Peyer's patch (tissue), 4 donors: Measurements from ENCODE around the gene ABCA2. TPM values are rescaled to one million over a fixed set of nuclear protein-coding genes. Genes with fewer than 3 reads are reported as not detected.

Experiments
- DNase-seq, 3 donors: peaks; one replicate each; pipeline ENCODE4 v3.0.0-alpha.2; 2017 to 2019
- H3K27ac ChIP-seq, 4 donors: fragments of 200-600 bp; sonication (generic); one replicate each; pipeline ENCODE4 v1.5.1; 2016 to 2019
- H3K27me3 ChIP-seq, 2 donors: fragments of 200-600 bp; sonication (generic); one replicate each; pipeline ENCODE4 v1.5.1; 2019
- H3K36me3 ChIP-seq, 3 donors: fragments of 200-600 bp; sonication (generic); one replicate each; pipeline ENCODE4 v1.5.1; 2016 to 2019
- H3K4me1 ChIP-seq, 4 donors: fragments of 200-600 bp; sonication (generic); one replicate each; pipeline ENCODE4 v1.5.1; 2016 to 2019
- H3K4me3 ChIP-seq, 4 donors: fragments of 200-600 bp; sonication (generic); 1 replicate in 3 of 4; 2 replicates in 1 of 4; pipeline ENCODE4 v1.5.1; 2016 to 2019; ENCODE audit warnings: mild to moderate bottlenecking in 1 of 4
- H3K9me3 ChIP-seq, 4 donors: fragments of 200-600 bp; sonication (generic); one replicate each; pipeline ENCODE4 v1.5.1; 2016 to 2019; ENCODE audit warnings: mild to moderate bottlenecking in 1 of 4
- POLR2A ChIP-seq, 2 donors: fragments of 450-650 bp; IDR thresholded peaks; one replicate each; pipeline ENCODE4 v1.5.1; 2017; ENCODE audit warnings: antibody characterized with exemption in 2 of 2, mild to moderate bottlenecking in 2 of 2, moderate library complexity in 2 of 2
- total RNA-seq, 4 donors: library from RNA; depleted of rRNA; stranded (reverse); fragments of >200 nt; gene quantifications; one replicate each; pipeline ENCODE4 v1.1.0, GENCODE V29; 2016
- TF ChIP-seq, protein P1 (sequence below), 6 experiments: fragments of 450-650 bp in 4 of 6; fragments of 200-600 bp in 2 of 6; sonication (generic) in 1 of 6; IDR thresholded peaks; one replicate each; pipeline ENCODE4 v1.5.1; 2017 to 2019; ENCODE audit warnings: antibody characterized with exemption in 6 of 6, mild to moderate bottlenecking in 3 of 6, moderate library complexity in 1 of 6

The ABCA2 gene
- total RNA-seq, 4 donors from 2014 or later, result 46.4 to 69.0 (median 49.0) TPM

DNA sequence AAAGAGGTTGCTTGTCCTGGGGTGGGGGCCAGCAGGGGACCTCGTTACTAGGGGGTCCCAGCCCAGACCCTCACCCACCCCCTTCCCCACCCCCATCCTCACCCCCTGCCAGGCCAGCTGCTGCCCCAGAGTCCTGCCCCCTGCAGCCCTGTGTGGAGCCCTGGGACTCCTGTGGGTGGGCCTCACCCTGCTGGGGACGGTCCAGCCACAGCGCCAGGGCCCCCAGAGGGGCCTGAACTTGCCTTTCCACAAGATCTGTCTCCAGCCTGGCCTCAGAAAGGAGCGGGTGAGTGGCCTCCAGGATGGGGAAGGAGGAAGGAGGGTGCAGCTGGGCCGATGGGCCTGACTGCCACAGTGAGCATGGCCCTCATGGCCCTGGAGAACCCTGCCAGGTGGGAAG lies 58.3 kb downstream of the ABCA2 start:
- Histone ChIP-seq H3K4me3 (no peak overlapping the region), H3K27ac (no peak overlapping the region), H3K9me3 (no peaks in the 10 kb centered on the region), H3K4me1 (peaks cover 0 to 17% (median 0%) of the 10 kb centered on the region in 4 donors), H3K27me3 (no peaks in the 10 kb centered on the region), H3K36me3 (no peaks in the 10 kb centered on the region)
- no peak for DNase-seq
- TF ChIP-seq, protein P1, sequence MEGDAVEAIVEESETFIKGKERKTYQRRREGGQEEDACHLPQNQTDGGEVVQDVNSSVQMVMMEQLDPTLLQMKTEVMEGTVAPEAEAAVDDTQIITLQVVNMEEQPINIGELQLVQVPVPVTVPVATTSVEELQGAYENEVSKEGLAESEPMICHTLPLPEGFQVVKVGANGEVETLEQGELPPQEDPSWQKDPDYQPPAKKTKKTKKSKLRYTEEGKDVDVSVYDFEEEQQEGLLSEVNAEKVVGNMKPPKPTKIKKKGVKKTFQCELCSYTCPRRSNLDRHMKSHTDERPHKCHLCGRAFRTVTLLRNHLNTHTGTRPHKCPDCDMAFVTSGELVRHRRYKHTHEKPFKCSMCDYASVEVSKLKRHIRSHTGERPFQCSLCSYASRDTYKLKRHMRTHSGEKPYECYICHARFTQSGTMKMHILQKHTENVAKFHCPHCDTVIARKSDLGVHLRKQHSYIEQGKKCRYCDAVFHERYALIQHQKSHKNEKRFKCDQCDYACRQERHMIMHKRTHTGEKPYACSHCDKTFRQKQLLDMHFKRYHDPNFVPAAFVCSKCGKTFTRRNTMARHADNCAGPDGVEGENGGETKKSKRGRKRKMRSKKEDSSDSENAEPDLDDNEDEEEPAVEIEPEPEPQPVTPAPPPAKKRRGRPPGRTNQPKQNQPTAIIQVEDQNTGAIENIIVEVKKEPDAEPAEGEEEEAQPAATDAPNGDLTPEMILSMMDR (IDR thresholded peaks at IDR 0.05), result no peak
- no peak for TF ChIP-seq POLR2A (IDR thresholded peaks at IDR 0.05)

DNA sequence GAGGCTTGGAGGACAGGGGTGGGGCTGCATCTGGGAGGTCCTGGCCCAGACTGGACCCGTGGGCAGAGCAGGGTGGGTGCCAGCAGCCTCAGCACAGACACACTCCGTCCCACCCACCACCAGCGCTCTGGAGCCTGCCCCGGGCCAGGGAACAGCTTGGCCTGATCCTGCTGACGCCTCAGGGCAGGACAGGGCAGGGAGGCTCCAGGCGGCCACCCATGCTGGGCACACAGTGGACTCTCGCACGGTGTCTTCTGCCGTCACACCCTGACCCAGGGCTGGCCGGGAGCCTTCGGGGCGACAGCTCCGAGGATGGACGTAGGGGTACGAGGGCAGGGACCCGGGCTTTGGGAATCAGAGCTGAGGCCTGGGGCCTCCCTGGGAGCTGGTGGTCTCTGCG lies 58.9 kb downstream of the ABCA2 start:
- H3K9me3 ChIP-seq, result no peaks in the 10 kb centered on the region
- TF ChIP-seq, protein P1 (IDR thresholded peaks at IDR 0.05), result no peak
- no peak for TF ChIP-seq POLR2A (IDR thresholded peaks at IDR 0.05)
- H3K4me1 ChIP-seq, result peaks cover 0 to 23% (median 0%) of the 10 kb centered on the region in 4 donors
- H3K27me3 ChIP-seq, result no peaks in the 10 kb centered on the region
- no peak overlapping the region for H3K27ac ChIP-seq
- H3K4me3 ChIP-seq, result no peak overlapping the region
- no peaks in the 10 kb centered on the region for H3K36me3 ChIP-seq
- DNase-seq, result no peak

DNA sequence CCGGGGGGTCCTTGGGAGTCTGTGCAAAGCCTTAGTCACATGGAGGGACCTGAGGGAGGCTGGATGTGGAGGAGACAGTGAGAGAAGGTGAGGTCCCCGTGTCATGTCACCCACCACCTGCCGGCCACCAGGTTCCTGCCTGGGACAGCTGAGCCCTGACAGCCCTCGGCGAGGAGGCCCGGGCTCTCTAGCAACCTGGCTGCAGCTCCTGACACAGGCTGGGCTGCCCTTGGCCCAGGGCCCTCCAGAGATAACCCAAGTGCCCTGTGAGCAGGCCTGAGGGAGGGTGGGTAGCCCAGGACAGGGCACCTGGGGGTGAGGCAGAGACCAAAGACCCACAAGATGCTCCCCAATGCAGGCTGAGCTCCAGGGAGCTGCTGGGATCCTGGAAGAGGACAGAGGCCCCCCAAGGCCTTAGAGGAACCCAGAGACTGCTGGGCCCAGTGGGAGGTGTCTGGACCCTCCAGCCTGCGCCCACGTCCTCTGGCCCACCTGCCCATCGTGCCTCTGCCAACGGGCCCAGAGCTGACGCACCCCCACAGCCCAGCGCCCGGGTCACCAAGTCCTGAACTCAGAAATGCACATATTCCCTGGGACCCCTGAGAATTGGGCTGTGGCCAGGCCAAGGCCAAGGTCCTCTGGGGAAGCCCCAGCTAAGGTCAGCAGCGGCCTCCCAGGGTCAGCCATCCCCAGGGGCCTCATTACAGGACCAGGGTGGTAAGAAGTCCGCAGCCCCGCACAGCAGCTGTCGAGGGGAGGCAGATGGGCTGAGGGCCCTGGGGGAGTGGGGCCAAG lies 59.5 kb downstream of the ABCA2 start:
- H3K27me3 ChIP-seq, result no peaks in the 10 kb centered on the region
- no peak for DNase-seq
- H3K27ac ChIP-seq, result no peak overlapping the region
- peaks cover 0 to 26% (median 0%) of the 10 kb centered on the region in 4 donors for H3K4me1 ChIP-seq
- H3K9me3 ChIP-seq, result no peaks in the 10 kb centered on the region
- TF ChIP-seq, protein P1 (IDR thresholded peaks at IDR 0.05), result no peak
- no peak for TF ChIP-seq POLR2A (IDR thresholded peaks at IDR 0.05)
- no peak overlapping the region for H3K4me3 ChIP-seq
- no peaks in the 10 kb centered on the region for H3K36me3 ChIP-seq

DNA sequence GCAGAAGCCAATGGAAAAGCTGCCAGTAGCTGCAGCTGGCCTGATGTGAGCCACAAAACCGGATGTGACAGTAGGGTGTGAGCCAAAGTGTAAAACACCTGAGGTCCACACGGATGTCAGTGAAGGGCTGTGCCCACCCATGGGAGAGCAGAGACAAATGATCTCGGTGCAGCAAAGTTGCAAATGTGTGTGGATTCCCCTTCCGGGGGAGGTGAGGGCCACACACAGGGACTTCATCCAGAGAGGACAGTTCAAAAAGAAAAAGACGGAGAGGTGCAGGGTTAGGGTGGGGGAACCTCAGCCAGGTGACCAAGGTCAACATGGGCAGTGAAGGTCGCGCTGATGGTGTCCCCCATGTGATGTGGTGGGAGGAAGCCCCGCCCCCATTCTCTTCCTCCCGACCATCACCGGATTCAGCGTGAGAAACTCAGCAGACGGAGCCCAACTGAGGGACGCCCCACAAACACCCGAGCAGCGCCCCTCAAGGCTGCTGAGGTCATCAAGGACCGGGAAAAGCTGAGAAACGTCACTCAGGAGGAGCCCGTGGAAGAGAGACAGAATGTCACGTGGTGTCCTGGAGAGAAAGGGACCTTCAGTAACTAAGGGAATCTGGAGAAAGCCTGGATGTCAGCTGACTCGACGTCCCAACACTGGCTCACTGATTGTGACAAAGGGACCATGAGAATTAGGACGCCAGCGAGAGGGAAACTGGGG lies 62.1 kb downstream of the ABCA2 start:
- TF ChIP-seq, protein P1 (IDR thresholded peaks at IDR 0.05), result no peak
- no peak for TF ChIP-seq POLR2A (IDR thresholded peaks at IDR 0.05)
- H3K4me3 ChIP-seq, result no peak overlapping the region
- H3K27ac ChIP-seq, result peak overlapping the region in 1 of 4 donors; percentile 13
- H3K36me3 ChIP-seq, result no peaks in the 10 kb centered on the region
- H3K27me3 ChIP-seq, result no peaks in the 10 kb centered on the region
- no peaks in the 10 kb centered on the region for H3K9me3 ChIP-seq
- DNase-seq, result peak in 1 of 3 donors; percentile 64
- peaks cover 0 to 26% (median 0%) of the 10 kb centered on the region in 4 donors for H3K4me1 ChIP-seq

DNA sequence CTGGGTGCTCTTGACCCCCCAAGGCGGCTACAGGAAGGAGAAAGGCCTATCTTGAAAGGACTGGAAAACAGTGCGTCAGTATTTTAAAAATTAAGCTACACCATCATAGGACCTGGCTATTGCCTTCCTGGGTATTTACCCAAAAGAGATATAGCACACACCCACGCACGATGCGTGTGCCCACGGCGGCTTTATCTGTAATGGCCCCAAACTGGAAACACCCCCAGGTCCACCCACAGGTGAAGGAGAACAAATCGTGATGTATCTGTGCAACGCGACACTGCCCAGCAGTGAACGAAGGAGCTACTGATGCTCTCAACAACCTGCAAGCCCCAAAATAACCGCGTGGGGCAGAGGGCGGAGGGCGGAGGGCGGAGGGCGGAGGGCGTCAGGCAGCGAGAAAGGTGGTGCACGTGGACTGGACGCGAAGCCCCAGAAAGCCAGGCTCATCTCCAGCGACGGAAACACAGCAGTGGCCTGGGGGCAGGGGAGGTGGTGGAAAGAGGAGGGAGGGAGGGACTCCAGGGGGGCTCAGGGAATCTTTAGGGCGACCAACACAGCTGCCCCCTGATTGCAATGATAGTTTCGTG lies 63.1 kb downstream of the ABCA2 start:
- TF ChIP-seq POLR2A (IDR thresholded peaks at IDR 0.05), result no peak
- TF ChIP-seq, protein P1 (IDR thresholded peaks at IDR 0.05), result no peak
- peak overlapping the region in 1 of 4 donors; percentile 5 for H3K27ac ChIP-seq
- no peaks in the 10 kb centered on the region for H3K36me3 ChIP-seq
- no peaks in the 10 kb centered on the region for H3K27me3 ChIP-seq
- no peak overlapping the region for H3K4me3 ChIP-seq
- DNase-seq, result no peak
- H3K4me1 ChIP-seq, result peaks cover 0 to 26% (median 0%) of the 10 kb centered on the region in 4 donors
- H3K9me3 ChIP-seq, result no peaks in the 10 kb centered on the region
